SK-N-SH (cell line): Measurements from ENCODE around the gene CAPN3. TPM values are rescaled to one million over a fixed set of nuclear protein-coding genes. Genes with fewer than 3 reads are reported as not detected.

ENCODE experiments used
- CTCF ChIA-PET: fragments of 300-600, 350-600 bp; formaldehyde crosslinking; extraction: SDS; loops from one replicate; lab custom pipeline; 2021; lab: Yijun Ruan, JAX
- POLR2A ChIA-PET: fragments of 350-600 bp; sonication (Branson Sonifier 250); formaldehyde crosslinking; extraction: SDS; loops from one replicate; lab custom pipeline; 2020; ENCODE audit warnings: antibody characterized with exemption, inconsistent platforms; lab: Yijun Ruan, JAX
- DNase-seq: peaks from one replicate; pipeline ENCODE4 v3.0.0; 2012
- H2AFZ ChIP-seq: fragments of 200-600 bp; sonication (generic); 2 replicates; pipeline ENCODE4 v1.8.1; 2016; ENCODE audit warnings: antibody characterized with exemption, mild to moderate bottlenecking, low read depth
- H3F3A ChIP-seq: fragments of 200-600 bp; sonication (generic); replicated peaks from 2 replicates; pipeline ENCODE3; 2016; ENCODE audit warnings: antibody characterized with exemption, mild to moderate bottlenecking; ENCODE audit not compliant: insufficient read depth
- H3K27ac ChIP-seq, 2 experiments: fragments of 200-500 bp in 1 of 2; fragments of 200-600 bp in 1 of 2; sonication (Bioruptor generic) in 1 of 2; sonication (generic), shearing (Covaris generic) in 1 of 2; 2 replicates each; pipeline versions ENCODE4 v1.5.1 to v1.6.1; 2014 to 2016; ENCODE audit warnings: low read depth in 2 of 2, inconsistent platforms in 1 of 2, low read length in 1 of 2, mild to moderate bottlenecking in 1 of 2, mixed read lengths in 1 of 2
- H3K27me3 ChIP-seq: fragments of 200-600 bp; sonication (generic), shearing (Covaris generic); 2 replicates; pipeline ENCODE4 v1.6.1; 2016; ENCODE audit warnings: mixed run types; ENCODE audit not compliant: insufficient read depth
- H3K36me3 ChIP-seq, 2 experiments: fragments of 200-500 bp in 1 of 2; fragments of 200-600 bp in 1 of 2; sonication (Bioruptor generic) in 1 of 2; sonication (generic) in 1 of 2; replicated peaks in 1 of 2; 2 replicates each; pipeline versions ENCODE3 to v1.5.1; 2014 to 2016; ENCODE audit warnings: low read length in 1 of 2, mild to moderate bottlenecking in 1 of 2; ENCODE audit not compliant: insufficient read depth in 2 of 2, control insufficient read depth in 1 of 2
- H3K4me1 ChIP-seq, 2 experiments: fragments of 200-500 bp in 1 of 2; fragments of 200-600 bp in 1 of 2; sonication (Bioruptor generic) in 1 of 2; sonication (generic), shearing (Covaris generic) in 1 of 2; 2 replicates each; pipeline versions ENCODE4 v1.5.1 to v1.6.1; 2014 to 2016; ENCODE audit warnings: low read depth in 1 of 2, low read length in 1 of 2, mixed run types in 1 of 2; ENCODE audit not compliant: insufficient read depth in 2 of 2, control insufficient read depth in 1 of 2
- H3K4me2 ChIP-seq: fragments of 200-600 bp; sonication (generic), shearing (Covaris generic); 2 replicates; pipeline ENCODE4 v1.6.1; 2017; ENCODE audit warnings: mixed run types
- H3K4me3 ChIP-seq, 2 experiments: fragments of 200-500 bp in 1 of 2; fragments of 200-600 bp in 1 of 2; sonication (Bioruptor generic) in 1 of 2; sonication (generic), shearing (Covaris generic) in 1 of 2; 2 replicates each; pipeline versions ENCODE4 v1.5.1 to v1.8.1; 2014 to 2016; ENCODE audit warnings: low read depth in 2 of 2, inconsistent platforms in 1 of 2, low read length in 1 of 2, mild to moderate bottlenecking in 1 of 2, mixed read lengths in 1 of 2, moderate library complexity in 1 of 2
- H3K79me2 ChIP-seq: fragments of 200-600 bp; sonication (generic); 2 replicates; pipeline ENCODE4 v1.8.1; 2017; ENCODE audit warnings: mild to moderate bottlenecking; ENCODE audit not compliant: insufficient read depth
- H3K9ac ChIP-seq: fragments of 200-600 bp; sonication (generic); 2 replicates; pipeline ENCODE4 v1.6.1; 2017; ENCODE audit warnings: mixed run types
- H3K9me2 ChIP-seq: fragments of 200-600 bp; sonication (generic); 2 replicates; pipeline ENCODE4 v1.6.1; 2017; ENCODE audit warnings: mixed run types
- H3K9me3 ChIP-seq: fragments of 200-600 bp; sonication (generic); 2 replicates; pipeline ENCODE4 v1.6.1; 2017; ENCODE audit warnings: mixed run types, mild to moderate bottlenecking, moderate library complexity
- H4K20me1 ChIP-seq: fragments of 200-600 bp; sonication (generic); 2 replicates; pipeline ENCODE4 v1.6.1; 2017; ENCODE audit warnings: mild to moderate bottlenecking, mixed run types; ENCODE audit not compliant: insufficient read depth
- CTCF ChIP-seq: fragments of 200-600 bp; sonication (generic); IDR thresholded peaks from 2 replicates; pipeline ENCODE4 v1.6.1; 2017; ENCODE audit warnings: antibody characterized with exemption, mild to moderate bottlenecking, moderate library complexity
- ELF1 ChIP-seq: IDR thresholded peaks from 2 replicates; pipeline ENCODE4 v1.4.0; 2012
- EP300 ChIP-seq, 2 experiments: IDR thresholded peaks; 2 replicates each; pipeline versions ENCODE4 v1.4.0 to v1.6.1; 2012; ENCODE audit warnings: borderline replicate concordance in 1 of 2, low read depth in 1 of 2, low read length in 1 of 2
- FOXJ3 ChIP-seq: sonication (generic); formaldehyde crosslinking; IDR thresholded peaks from 2 replicates; pipeline ENCODE4 v1.5.1; 2020; ENCODE audit warnings: mild to moderate bottlenecking, missing genetic modification reagents
- MXI1 ChIP-seq: IDR thresholded peaks from 2 replicates; pipeline ENCODE4 v1.6.1; 2012; ENCODE audit warnings: mild to moderate bottlenecking, low read depth, low read length, improper control_type of control experiment
- NRF1 ChIP-seq: IDR thresholded peaks from 2 replicates; pipeline ENCODE4 v1.6.1; 2012; ENCODE audit warnings: low read depth, mild to moderate bottlenecking, low read length
- PBX3 ChIP-seq: IDR thresholded peaks from 2 replicates; pipeline ENCODE4; 2012
- POLR2AphosphoS5 ChIP-seq: IDR thresholded peaks from 2 replicates; pipeline ENCODE4 v1.6.1; 2012; ENCODE audit warnings: low read depth, low read length
- RXRA ChIP-seq: IDR thresholded peaks from 2 replicates; pipeline ENCODE4 v1.4.0; 2012; ENCODE audit warnings: low read depth, mild to moderate bottlenecking, borderline replicate concordance
- TAF1 ChIP-seq: IDR thresholded peaks from 2 replicates; pipeline ENCODE4 v1.6.1; 2012; ENCODE audit warnings: low read depth, mild to moderate bottlenecking, low read length, moderate library complexity, borderline replicate concordance
- TCF12 ChIP-seq: IDR thresholded peaks from 2 replicates; pipeline ENCODE4 v1.4.0; 2012
- WGBS: methylation state at CpG from one replicate; pipeline ENCODE4 v1.1.6; 2017; ENCODE audit warnings: low lambda C conversion rate; 5-methylcytosine and 5-hydroxymethylcytosine counted together
- polyA plus RNA-seq, 3 experiments: library from polyadenylated mRNA; depleted of rRNA; stranded (reverse); fragments of >200 nt; gene quantifications; 2 replicates each; pipeline ENCODE4 v1.2.3, GENCODE V29; 2012
- TF ChIP-seq, protein P1 (sequence below): IDR thresholded peaks from 2 replicates; pipeline ENCODE4 v1.6.1; 2012; ENCODE audit warnings: mild to moderate bottlenecking, low read depth, low read length, moderate library complexity
- TF ChIP-seq, protein P2 (sequence below): IDR thresholded peaks from 2 replicates; pipeline ENCODE4 v1.4.0; 2012; ENCODE audit warnings: low read depth, borderline replicate concordance

CAPN3 gene
- 1.8 and 1.9 TPM in 2 replicates for polyA plus RNA-seq (2012; rRNA removed)
- polyA plus RNA-seq (2012; cell fraction: cytosol; rRNA removed) = 0.51 and 0.59 TPM in 2 replicates
- 14.4 and 14.8 TPM in 2 replicates for polyA plus RNA-seq (2012; cell fraction: nucleus; rRNA removed)

DNA sequence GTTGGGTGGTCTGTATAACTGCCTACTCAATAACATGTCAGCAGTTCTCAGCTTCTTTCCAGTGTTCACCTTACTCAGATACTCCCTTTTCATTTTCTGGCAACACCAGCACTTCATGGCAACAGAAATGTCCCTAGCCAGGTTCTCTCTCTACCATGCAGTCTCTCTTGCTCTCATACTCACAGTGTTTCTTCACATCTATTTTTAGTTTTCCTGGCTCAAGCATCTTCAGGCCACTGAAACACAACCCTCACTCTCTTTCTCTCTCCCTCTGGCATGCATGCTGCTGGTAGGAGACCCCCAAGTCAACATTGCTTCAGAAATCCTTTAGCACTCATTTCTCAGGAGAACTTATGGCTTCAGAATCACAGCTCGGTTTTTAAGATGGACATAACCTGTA lies at the start of gene CAPN3:
TSS of gene CAPN3 (plus strand) at position 253 of the 400 bp plus-strand sequence. CDS start 305 bp downstream, outside the sequence.
- Histone ChIP-seq H3K27me3 (no peaks in the 10 kb centered on the region), H3K9me2 (no peaks in the 10 kb centered on the region), H3K4me3 (no peak within 1 kb of the TSS), H4K20me1 (no peaks in the 10 kb centered on the region), H3K36me3 (no peaks in the 10 kb centered on the region), H3K4me2 (no peak within 1 kb of the TSS), H3K4me1 (no peaks in the 10 kb centered on the region), H3K27ac (no peak within 1 kb of the TSS), H3K9ac (no peak within 1 kb of the TSS), H3K79me2 (no peaks in the 10 kb centered on the region), H3F3A (no peaks in the 10 kb centered on the region), H2AFZ (no peak within 1 kb of the TSS), H3K9me3 (no peaks in the 10 kb centered on the region)
- TF ChIP-seq NRF1 (no peak), RXRA (no peak), EP300 (IDR thresholded peaks at IDR 0.05; ENCODE audit: borderline replicate concordance in 1 of 2, low read depth in 1 of 2, low read length in 1 of 2) (no peak), TCF12 (no peak), PBX3 (no peak), POLR2AphosphoS5 (no peak), ELF1 (no peak), MXI1 (no peak), TAF1 (no peak), CTCF (no peak), FOXJ3 (CRISPR knock-in tag) (no peak)
- TF ChIP-seq, protein P1, sequence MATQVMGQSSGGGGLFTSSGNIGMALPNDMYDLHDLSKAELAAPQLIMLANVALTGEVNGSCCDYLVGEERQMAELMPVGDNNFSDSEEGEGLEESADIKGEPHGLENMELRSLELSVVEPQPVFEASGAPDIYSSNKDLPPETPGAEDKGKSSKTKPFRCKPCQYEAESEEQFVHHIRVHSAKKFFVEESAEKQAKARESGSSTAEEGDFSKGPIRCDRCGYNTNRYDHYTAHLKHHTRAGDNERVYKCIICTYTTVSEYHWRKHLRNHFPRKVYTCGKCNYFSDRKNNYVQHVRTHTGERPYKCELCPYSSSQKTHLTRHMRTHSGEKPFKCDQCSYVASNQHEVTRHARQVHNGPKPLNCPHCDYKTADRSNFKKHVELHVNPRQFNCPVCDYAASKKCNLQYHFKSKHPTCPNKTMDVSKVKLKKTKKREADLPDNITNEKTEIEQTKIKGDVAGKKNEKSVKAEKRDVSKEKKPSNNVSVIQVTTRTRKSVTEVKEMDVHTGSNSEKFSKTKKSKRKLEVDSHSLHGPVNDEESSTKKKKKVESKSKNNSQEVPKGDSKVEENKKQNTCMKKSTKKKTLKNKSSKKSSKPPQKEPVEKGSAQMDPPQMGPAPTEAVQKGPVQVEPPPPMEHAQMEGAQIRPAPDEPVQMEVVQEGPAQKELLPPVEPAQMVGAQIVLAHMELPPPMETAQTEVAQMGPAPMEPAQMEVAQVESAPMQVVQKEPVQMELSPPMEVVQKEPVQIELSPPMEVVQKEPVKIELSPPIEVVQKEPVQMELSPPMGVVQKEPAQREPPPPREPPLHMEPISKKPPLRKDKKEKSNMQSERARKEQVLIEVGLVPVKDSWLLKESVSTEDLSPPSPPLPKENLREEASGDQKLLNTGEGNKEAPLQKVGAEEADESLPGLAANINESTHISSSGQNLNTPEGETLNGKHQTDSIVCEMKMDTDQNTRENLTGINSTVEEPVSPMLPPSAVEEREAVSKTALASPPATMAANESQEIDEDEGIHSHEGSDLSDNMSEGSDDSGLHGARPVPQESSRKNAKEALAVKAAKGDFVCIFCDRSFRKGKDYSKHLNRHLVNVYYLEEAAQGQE = no peak
- TF ChIP-seq, protein P2, sequence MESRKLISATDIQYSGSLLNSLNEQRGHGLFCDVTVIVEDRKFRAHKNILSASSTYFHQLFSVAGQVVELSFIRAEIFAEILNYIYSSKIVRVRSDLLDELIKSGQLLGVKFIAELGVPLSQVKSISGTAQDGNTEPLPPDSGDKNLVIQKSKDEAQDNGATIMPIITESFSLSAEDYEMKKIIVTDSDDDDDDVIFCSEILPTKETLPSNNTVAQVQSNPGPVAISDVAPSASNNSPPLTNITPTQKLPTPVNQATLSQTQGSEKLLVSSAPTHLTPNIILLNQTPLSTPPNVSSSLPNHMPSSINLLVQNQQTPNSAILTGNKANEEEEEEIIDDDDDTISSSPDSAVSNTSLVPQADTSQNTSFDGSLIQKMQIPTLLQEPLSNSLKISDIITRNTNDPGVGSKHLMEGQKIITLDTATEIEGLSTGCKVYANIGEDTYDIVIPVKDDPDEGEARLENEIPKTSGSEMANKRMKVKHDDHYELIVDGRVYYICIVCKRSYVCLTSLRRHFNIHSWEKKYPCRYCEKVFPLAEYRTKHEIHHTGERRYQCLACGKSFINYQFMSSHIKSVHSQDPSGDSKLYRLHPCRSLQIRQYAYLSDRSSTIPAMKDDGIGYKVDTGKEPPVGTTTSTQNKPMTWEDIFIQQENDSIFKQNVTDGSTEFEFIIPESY = no peak
- WGBS = 67% methylated on average over 1 of the region's 1 CpG
- ChIA-PET POLR2A (no interaction called here), CTCF (interaction anchor here (1.5 kb wide), 1 partner anchor 16 kb away, joined by 4 read pairs; no protein-coding TSS in a partner anchor)
- no peak for DNase-seq
